ENCODE measurements around the gene DOLPP1.
A peak's percentile ranks its signal among the peaks of the same experiment; 100 is the strongest.
"Not testable (repeated sequence)": the region's sequence is repeated elsewhere in the genome, so short reads cannot be mapped to it uniquely, and the experiment has no call there.

DOLPP1 gene

GRCh38 chr9:129095170-129095667 is 14.3 kb downstream of the DOLPP1 start:
- DNase-seq, result no peak

GRCh38 chr9:129095908-129096307 is 15.0 kb downstream of the DOLPP1 start:
- DNase-seq, result no peak

GRCh38 chr9:129097671-129098306 is 16.9 kb downstream of the DOLPP1 start:
- DNase-seq, result no peak

- DNase-seq, result no peak
Observed at GRCh38 chr9:129098328-129098727, 17.4 kb downstream of the DOLPP1 start.

GRCh38 chr9:129100383-129101169 is 19.7 kb downstream of the DOLPP1 start:
- DNase-seq, result no peak

GRCh38 chr9:129101279-129101678 is 20.4 kb downstream of the DOLPP1 start:
- no peak for DNase-seq

GRCh38 chr9:129102095-129102525 is 21.2 kb downstream of the DOLPP1 start:
- no peak for DNase-seq

GRCh38 chr9:129102791-129103594 is 22.1 kb downstream of the DOLPP1 start:
- peak; percentile 58 for DNase-seq

GRCh38 chr9:129103595-129103965 is 22.7 kb downstream of the DOLPP1 start:
- no peak for DNase-seq

- no peak for DNase-seq
Observed at GRCh38 chr9:129104051-129104450, 23.1 kb downstream of the DOLPP1 start.

- DNase-seq, result no peak
Observed at GRCh38 chr9:129105857-129106694, 25.2 kb downstream of the DOLPP1 start.

- no peak for DNase-seq
Observed at GRCh38 chr9:129107651-129108050, 26.7 kb downstream of the DOLPP1 start.

- DNase-seq, result no peak
Observed at GRCh38 chr9:129108083-129108804, 27.3 kb downstream of the DOLPP1 start.

GRCh38 chr9:129108805-129109536 is 28.1 kb downstream of the DOLPP1 start:
- no peak for DNase-seq

GRCh38 chr9:129109537-129109903 is 28.6 kb downstream of the DOLPP1 start:
- no peak for DNase-seq

GRCh38 chr9:129109952-129110739 is 29.2 kb downstream of the DOLPP1 start:
- no peak for DNase-seq

GRCh38 chr9:129110740-129111527 is 30.0 kb downstream of the DOLPP1 start, which contains the start of the genes CRAT and PTPA:
Gene CRAT (minus strand): TSS chr9:129110793. CDS start chr9:129110509, 284 bp downstream.
Gene PTPA (plus strand): TSS chr9:129111415. CDS start chr9:129111601, 186 bp downstream.
- peak; percentile 80 for DNase-seq

GRCh38 chr9:129111528-129112151 is 30.7 kb downstream of the DOLPP1 start:
- DNase-seq, result no peak

GRCh38 chr9:129112526-129112925 is 31.6 kb downstream of the DOLPP1 start:
- DNase-seq, result not testable (repeated sequence)

Data from SHP77 treated with DMSO at 0.1 percent for 48 hours (cell line).